Muscle layer of duodenum (tissue), 2 donors: ENCODE data around the gene ZNF490.
"Not testable (repeated sequence)": the region's sequence is repeated elsewhere in the genome, so short reads cannot be mapped to it uniquely, and the experiment has no call there.

Source experiments
- H3K27ac ChIP-seq: one replicate; pipeline ENCODE4 v1.7.0; 2013; ENCODE audit warnings: mild to moderate bottlenecking, low read length
- H3K27me3 ChIP-seq: one replicate; pipeline ENCODE4 v1.7.0; 2013; ENCODE audit warnings: low read depth, mild to moderate bottlenecking, control low read depth, low read length
- H3K36me3 ChIP-seq, 2 donors: one replicate each; pipeline ENCODE4 v1.7.0; 2013; ENCODE audit warnings: low read length in 2 of 2, control low read depth in 1 of 2, mild to moderate bottlenecking in 1 of 2; ENCODE audit not compliant: insufficient read depth in 2 of 2, control insufficient read depth in 1 of 2
- H3K4me1 ChIP-seq, 2 donors: one replicate each; pipeline ENCODE4 v1.7.0; 2013; ENCODE audit warnings: low read length in 2 of 2, mild to moderate bottlenecking in 2 of 2, control low read depth in 1 of 2, moderate library complexity in 1 of 2; ENCODE audit not compliant: insufficient read depth in 2 of 2, control insufficient read depth in 1 of 2
- H3K4me3 ChIP-seq, 2 donors: one replicate each; pipeline ENCODE4 v1.7.0; 2013; ENCODE audit warnings: low read length in 2 of 2, low read depth in 1 of 2, mild to moderate bottlenecking in 1 of 2
- H3K9me3 ChIP-seq, 2 donors: one replicate each; pipeline ENCODE4 v1.7.0; 2013; ENCODE audit warnings: low read length in 2 of 2, control low read depth in 1 of 2, mild to moderate bottlenecking in 1 of 2; ENCODE audit not compliant: control insufficient read depth in 1 of 2
- donor health status: healthy.

ZNF490 gene

DNA sequence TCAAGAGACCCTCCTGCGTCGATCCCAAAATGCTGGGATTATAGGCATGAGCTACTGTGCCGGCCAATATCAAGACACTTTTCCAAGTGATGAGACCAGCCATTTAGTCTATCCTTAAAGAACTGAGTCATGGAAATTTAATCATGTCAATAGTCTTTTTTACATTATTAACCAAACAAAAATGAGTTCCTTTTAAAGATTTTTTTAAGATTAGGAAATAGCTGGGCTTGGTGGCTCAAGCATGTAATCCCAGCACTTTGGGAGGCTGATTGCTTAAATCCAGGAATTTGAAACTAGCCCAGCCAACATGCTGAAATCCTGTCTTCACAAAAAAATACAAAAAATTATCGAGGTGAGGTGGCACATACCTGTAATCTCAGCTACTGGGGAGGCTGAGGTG, 42.7 kb downstream of the ZNF490 start:
- no peaks in the 10 kb centered on the region for H3K9me3 ChIP-seq
- no peaks in the 10 kb centered on the region for H3K36me3 ChIP-seq
- no peaks in the 10 kb centered on the region for H3K4me1 ChIP-seq
- H3K27ac ChIP-seq = no peak overlapping the region
- H3K27me3 ChIP-seq = no peaks in the 10 kb centered on the region
- no peak overlapping the region for H3K4me3 ChIP-seq

DNA sequence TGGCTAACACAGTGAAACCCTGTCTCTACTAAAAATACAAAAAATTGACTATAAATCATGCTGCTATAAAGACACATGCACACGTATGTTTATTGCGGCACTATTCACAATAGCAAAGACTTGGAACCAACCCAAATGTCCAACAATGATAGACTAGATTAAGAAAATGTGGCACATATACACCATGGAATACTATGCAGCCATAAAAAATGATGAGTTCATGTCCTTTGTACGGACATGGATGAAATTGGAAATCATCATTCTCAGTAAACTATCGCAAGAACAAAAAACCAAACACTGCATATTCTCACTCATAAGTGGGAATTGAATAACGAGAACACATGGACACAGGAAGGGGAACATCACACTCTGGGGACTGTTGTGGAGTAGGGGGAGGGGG, 44.2 kb downstream of the ZNF490 start:
- H3K4me1 ChIP-seq, H3K27me3 ChIP-seq: not testable (repeated sequence)

DNA sequence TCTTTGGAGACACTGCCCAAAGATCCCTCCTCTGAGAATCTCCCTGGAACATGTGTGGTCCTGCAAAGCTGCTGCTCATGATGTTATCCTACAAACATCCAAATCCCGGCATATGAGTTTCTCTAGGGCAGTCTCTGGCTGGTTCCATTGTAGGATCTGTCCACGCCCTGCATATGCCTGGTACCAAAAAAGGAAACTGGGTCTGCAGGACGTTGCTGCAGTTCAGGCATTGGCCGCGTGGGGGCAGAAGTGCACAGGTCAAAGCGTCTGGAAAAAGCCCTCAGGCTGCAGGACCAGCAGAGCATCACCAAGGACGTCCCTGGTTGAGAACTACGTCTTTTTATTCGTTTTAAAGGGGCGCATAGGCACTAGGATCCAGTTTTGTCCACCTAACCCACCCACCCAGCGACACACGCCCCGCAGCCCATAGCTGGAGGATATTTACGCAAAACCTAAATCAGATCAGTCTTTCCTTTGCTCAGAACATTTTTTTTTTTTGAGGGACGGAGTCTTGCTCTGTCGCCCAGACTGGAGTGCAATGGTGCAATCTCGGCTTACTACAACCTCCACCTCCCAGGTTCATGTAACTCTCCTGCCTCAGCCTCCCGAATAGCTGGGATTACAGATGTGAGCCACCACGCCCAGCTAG, 46.5 kb downstream of the ZNF490 start:
- H3K4me1 ChIP-seq = no peaks in the 10 kb centered on the region
- H3K27ac ChIP-seq = no peak overlapping the region
- H3K36me3 ChIP-seq = no peaks in the 10 kb centered on the region
- no peaks in the 10 kb centered on the region for H3K9me3 ChIP-seq
- H3K27me3 ChIP-seq = no peaks in the 10 kb centered on the region
- no peak overlapping the region for H3K4me3 ChIP-seq

More for the DNA sequence above, 44.2 kb downstream of the ZNF490 start:
- H3K27ac ChIP-seq, H3K36me3 ChIP-seq, H3K9me3 ChIP-seq, H3K4me3 ChIP-seq: not testable (repeated sequence)

DNA sequence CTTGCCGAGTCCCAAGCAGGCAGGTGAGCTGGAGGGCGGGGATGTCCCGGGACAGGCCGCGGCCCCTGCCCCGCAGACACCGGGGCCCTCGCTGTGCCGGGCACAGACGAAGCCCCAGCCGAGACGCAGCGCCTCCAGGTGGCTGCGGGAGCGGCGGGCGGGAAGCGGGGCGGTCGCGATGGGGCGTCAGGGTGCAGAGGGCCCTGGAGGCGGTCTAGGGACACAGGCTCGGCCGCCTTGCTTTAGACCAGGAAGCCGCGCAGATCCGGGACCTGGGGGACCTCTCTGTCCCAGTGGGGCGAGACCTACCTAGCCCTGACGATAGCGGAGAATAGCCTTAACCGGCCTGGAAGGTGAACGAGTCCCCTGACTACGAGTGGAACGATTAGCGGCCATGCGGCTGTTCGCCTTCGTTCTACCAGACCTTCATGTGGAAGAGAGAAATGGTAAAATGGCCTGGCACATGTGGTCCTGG, 55.1 kb downstream of the ZNF490 start:
- Histone ChIP-seq H3K4me3 (peak overlapping the region in 1 of 2 donors; percentile 19), H3K27me3 (no peaks in the 10 kb centered on the region), H3K9me3 (no peaks in the 10 kb centered on the region), H3K27ac (no peak overlapping the region), H3K36me3 (peaks cover 0 to 6% of the 10 kb centered on the region in 2 donors), H3K4me1 (no peaks in the 10 kb centered on the region)

DNA sequence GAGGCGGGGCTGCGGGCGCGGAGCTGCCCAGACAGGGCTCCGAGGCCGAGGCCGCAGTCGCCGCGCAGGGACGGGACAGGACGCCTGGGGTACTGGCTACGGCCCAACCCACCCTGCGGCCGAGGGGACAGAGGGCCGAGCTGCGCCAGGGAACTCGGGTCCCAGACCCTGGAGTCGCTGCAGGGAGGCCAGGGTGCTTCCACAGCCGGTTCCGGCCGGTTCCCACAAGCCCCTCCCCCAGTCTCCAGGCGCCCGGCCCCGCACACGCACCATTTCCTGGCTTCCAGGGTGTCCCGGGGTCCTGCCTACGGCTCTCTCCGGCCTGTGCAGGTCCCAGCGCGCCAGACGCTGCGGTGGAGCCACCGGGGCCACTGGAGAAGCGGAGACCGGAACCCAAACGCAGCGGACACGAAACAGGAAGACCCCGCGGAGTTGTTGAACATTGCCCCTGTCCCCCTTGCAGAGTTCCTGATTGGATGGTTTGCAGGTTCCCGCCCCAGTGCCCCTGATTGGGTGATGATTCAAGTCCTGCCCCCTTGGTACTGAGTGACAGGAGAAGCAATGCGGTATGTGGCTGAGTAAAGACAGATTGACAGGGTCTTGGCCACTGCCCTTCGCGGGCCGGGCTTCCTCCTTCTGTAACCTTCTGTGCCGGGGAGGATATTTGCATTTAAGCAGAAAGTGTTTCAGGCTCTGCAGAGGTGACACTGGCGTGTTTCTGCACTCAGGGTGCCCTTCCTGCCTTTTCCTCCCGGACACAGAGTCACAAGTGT, 59.4 kb downstream of the ZNF490 start, which contains the start of gene ZNF564:
TSS of gene ZNF564 (minus strand) at position 423 of the 773 bp plus-strand sequence. CDS start at position 273, 150 bp downstream.
- H3K27me3 ChIP-seq = no peaks in the 10 kb centered on the region
- H3K4me1 ChIP-seq = peaks cover 0 to 17% of the 10 kb centered on the region in 2 donors
- H3K9me3 ChIP-seq = no peaks in the 10 kb centered on the region
- peak within 1 kb of the TSS; percentile 78 to 89 for H3K4me3 ChIP-seq
- H3K36me3 ChIP-seq = peaks cover 4 to 6% of the 10 kb centered on the region in 2 donors
- peak within 1 kb of the TSS; percentile 89 for H3K27ac ChIP-seq

DNA sequence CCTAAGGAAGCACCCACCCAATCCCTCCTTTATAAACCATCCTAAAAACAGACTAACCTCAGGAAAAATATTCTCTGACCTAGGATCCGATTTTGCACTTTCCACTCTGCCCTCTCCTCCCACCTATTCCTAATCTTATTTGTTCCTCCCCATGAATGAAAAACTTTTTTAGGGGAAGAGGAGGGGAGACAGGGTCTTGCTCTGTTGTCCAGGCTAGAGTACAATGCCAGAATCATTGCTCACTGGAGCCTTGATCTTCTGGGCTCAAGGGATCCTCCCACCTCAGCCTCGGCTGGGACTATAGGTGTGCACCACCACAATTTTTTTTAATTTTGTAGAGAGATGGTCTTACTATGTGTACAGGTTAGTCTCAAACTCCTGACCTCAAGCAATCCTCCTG, 63.7 kb downstream of the ZNF490 start:
- Histone ChIP-seq H3K9me3 (peaks cover 0 to 5% of the 10 kb centered on the region in 2 donors), H3K36me3 (peaks cover 4 to 6% of the 10 kb centered on the region in 2 donors), H3K27me3 (no peaks in the 10 kb centered on the region), H3K4me3 (no peak overlapping the region), H3K27ac (no peak overlapping the region), H3K4me1 (peaks cover 0 to 17% of the 10 kb centered on the region in 2 donors)

DNA sequence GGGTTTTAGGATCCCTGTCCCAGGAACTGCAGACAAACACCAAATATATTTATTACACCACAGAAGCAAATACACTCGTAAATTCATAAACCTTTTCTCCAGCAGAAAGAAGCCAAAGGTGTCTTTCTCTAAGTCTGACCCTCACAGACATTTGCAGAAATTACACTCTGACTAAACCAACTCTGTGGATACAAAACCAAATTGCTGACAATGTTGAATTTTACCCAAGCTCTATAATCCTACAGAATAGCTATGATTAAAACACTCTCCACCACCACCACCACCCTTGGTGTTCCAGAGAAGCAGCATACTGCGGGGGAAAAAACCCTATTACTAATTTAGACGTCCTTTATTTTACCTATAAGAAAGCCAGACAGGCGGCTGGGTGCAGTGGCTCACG, 64.5 kb downstream of the ZNF490 start:
- Histone ChIP-seq H3K4me1 (peaks cover 0 to 17% of the 10 kb centered on the region in 2 donors), H3K27ac (no peak overlapping the region), H3K27me3 (no peaks in the 10 kb centered on the region), H3K4me3 (no peak overlapping the region), H3K9me3 (peaks cover 0 to 5% of the 10 kb centered on the region in 2 donors), H3K36me3 (peaks cover 4 to 8% of the 10 kb centered on the region in 2 donors)

DNA sequence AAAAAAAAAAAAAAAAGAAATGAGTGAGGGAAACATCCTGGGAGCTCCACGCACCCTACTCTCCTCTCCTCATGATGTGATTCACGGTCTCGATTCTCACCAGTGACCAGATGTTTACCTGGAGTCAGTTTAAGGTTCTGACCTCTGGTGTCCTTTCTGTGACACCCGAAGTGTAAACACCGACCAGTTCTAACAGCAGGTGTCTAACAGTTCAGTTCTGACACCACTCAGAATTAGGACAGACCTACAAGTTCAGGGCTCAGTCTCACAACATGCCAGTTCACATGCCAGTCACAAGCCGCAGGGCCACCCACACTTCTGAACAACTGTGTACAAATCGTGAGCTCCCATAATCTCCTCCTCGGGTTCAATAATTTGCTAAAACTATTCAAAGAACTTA, 65.3 kb downstream of the ZNF490 start:
- no peak overlapping the region for H3K4me3 ChIP-seq
- peaks cover 5 to 9% of the 10 kb centered on the region in 2 donors for H3K36me3 ChIP-seq
- H3K27ac ChIP-seq = no peak overlapping the region
- peaks cover 0 to 16% of the 10 kb centered on the region in 2 donors for H3K4me1 ChIP-seq
- H3K27me3 ChIP-seq = no peaks in the 10 kb centered on the region
- H3K9me3 ChIP-seq = peaks cover 0 to 5% of the 10 kb centered on the region in 2 donors

DNA sequence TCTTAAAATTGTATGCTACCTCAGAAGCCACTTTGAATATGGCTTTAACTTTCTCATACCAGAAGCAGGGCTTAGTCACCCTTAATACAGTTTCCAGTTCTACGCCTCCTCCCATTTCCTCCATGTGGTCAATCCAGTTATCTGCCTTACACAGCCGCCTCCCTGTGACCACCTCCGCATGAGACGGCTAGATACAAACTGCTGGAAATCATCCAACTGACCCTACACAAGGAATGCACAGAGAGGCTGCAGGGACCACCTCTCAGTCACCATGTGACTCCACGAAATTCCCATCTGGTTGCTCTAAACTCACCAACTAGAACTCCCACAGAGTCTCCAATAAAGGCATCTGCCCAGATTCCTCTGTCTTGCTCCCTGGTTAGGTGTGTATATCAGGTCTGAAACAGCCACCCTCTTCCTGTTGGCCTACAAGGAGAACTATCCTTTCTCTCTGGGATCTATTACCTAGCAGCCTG, 66.2 kb downstream of the ZNF490 start:
- H3K9me3 ChIP-seq = peaks cover 0 to 5% of the 10 kb centered on the region in 2 donors
- peaks cover 10 to 15% of the 10 kb centered on the region in 2 donors for H3K36me3 ChIP-seq
- peaks cover 0 to 8% of the 10 kb centered on the region in 2 donors for H3K4me1 ChIP-seq
- H3K4me3 ChIP-seq = no peak overlapping the region
- no peaks in the 10 kb centered on the region for H3K27me3 ChIP-seq
- H3K27ac ChIP-seq = no peak overlapping the region

DNA sequence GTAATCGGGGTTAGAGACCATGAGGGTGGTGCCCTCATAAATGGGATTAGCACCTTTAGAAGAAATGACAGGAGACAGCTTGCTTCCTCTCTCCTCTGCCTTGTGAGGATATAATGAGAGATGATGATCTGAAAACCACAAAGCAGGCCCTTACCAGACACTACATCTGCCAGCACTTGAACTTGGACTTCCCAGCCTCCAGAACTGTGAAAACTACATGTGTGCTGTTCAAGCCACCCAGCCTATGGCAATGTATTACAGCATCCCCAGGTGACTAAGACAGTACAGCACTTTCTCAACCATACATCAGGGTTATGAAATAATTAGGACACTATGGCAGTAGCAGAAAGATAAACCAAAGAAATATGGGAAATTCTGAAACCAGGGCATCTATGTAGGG, 66.8 kb downstream of the ZNF490 start:
- H3K27ac ChIP-seq = no peak overlapping the region

More for the DNA sequence above, 66.8 kb downstream of the ZNF490 start:
- Histone ChIP-seq H3K4me3 (no peak overlapping the region), H3K36me3 (peaks cover 10 to 15% of the 10 kb centered on the region in 2 donors), H3K27me3 (no peaks in the 10 kb centered on the region), H3K4me1 (peaks cover 0 to 2% of the 10 kb centered on the region in 2 donors), H3K9me3 (peaks cover 0 to 5% of the 10 kb centered on the region in 2 donors)
